HG03103 (cell line): ENCODE results near the gene FLT4.

Experiments
- ATAC-seq: cut with Tn5 transposase; IDR thresholded peaks from one replicate; pipeline ENCODE4 v1.9.1; 2021; ENCODE audit warnings: low read depth; ENCODE audit not compliant: unreplicated experiment

Gene FLT4

DNA sequence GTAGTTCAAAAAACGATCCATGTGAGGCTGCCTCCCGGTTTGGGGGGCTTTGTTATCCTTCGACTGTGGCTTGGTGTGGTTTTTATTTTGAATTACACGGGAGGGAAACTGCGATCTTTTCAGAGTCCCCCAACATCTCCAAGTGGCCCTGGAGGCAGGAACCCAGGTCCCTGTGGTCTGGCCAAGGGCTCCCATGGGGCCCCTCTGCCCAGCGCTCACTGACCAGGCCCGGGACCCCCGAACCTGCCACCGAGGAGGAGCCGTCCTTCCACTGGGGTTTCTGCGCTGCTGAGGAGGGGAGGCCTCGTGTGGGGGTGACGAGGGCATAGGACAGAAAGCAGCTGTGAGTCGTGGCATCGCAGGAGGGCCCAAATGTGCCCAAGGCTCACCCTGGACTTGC lies 40.0 kb downstream of the FLT4 start:
- no peak for ATAC-seq

DNA sequence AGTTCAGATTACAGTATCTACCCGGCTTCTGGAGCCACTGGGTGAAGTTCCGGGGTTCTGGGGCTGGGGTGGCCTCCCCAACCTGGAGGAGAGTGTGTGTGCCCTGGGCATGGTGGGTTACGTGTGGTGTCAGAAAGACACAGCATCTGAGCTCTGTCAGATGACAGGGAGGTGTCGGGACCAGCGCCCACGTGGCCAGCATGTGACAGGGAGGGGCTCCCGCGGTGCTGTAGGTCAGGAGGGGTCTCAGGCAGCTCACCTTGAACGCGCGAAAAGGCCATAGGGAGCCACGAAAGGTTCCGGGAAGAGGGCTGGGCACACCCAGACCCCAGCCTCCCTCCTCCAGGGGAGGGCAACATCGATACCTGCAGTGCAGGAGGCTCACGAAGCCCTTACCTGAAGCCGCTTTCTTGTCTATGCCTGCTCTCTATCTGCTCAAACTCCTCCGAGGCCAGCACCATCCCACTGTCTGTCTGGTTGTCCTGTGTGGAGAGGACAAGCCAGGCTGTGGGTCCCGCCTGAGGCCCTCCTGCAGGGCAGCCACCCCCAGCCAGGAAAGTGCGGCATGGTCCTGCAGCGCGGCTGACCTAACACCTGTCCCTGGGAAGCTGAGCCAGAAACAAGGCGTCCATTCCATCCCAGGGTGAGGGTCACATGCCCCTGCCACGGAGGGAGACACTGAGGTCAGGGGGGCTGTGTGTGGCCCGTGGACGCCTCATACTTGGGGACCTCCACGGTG lies 40.7 kb downstream of the FLT4 start:
- ATAC-seq = no peak

DNA sequence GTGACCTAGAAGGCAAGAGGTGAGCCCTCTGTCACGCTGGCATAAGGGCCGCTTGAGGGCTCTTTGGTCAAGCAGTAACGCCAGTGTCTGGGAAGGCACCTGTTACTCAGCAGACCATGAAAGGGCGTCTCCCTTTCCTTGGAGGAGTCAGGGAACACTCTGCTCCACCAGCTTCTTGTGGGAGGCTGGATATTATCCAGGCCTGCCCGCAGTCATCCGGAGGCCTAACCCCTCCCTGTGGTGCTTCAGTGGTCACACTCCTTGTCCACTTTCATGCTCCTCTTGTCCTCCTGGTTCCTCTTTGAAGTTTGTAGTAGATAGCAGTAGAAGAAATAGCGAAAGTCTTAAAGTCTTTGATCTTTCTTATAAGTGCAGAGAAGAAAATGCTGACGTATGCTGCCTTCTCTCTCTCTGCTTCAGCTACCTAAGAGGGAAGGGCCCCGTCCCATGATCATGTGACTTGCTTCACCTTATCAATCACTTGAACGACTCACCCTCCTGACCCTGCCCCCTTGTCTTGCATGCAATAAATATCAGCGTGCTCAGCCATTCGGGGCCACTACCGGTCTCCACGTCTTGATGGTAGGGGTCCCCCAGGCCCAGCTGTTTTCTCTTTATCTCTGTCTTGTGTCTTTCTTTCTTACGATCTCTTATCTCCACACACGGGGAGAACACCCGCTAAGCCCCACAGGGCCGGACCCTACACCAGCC lies 41.4 kb downstream of the FLT4 start:
- no peak for ATAC-seq

DNA sequence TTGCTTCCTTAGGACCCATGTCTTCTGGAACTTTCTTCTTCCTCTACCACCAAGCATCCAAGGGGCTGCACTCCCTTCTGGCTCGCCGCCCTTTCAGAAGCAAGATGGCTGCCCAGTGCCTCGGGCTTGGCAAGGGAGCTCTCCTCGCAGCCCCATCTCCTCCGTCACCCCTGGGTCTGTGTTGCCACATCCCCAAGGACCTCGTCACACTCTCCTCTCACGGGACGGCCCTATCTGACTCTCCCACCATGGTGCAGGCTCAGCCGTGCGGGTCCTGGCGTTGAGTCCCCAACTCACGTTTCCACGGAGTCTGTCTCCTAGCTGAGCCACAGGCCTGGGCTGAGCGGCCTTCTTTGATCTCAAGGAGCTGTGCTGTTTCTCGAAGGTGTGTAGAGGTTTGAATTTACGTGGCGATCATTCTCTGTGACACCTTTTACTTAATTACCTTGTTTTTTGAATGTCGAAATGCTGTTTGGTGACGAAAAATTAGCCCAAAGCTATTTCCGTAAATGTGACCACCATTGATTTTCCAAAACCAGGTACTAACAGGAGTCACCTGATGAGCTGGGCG lies 43.1 kb downstream of the FLT4 start:
- no peak for ATAC-seq

DNA sequence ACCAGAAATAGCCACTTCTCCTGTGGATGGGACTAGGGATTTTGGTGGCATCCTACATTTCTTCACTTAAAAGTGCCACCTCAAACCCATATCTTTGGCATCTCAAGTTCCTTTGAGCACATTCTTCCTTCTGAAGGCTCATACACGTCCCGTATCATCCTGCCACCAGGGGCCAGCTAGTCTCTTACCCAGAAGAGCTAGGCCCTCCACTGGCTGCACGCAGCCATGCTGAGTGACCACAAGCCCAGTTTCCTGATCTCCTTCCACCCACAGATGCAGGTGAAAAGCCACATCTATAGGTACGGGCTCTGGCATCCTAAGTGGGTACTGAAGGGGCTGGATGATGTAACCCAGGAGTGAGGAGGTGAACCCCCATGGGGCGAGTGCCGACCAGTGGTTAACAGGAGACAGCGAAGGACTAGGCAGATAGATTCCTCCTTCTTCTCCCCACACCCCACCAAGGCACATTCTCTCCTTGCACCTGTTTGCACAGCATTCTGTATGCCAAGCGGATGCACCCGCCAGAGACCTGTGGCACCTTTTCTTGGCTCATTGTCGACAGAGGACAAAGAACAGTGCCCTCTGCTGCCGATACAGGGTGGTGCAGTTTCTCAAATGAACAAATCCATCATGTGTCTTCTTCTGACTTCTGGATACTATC lies 43.7 kb downstream of the FLT4 start:
- ATAC-seq = no peak

DNA sequence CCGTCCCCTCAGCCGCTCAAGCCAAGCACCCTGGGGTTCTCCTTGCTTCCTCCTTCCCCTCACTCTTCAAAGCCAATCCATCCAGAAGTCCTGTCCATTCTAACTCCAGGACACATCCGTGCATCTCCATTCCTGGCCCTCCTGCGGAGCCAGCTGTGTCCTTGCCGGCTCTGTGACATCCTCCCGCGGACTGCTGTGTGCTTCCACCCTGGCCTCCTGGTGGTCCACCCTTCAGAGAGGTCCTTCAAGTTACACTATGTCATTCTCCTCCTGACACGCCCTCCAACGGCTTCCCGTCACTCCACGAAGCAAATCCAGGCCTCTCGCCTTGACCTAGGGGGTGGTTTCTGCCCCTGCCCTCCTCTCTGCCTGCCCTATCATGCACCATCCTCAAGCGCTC lies 45.1 kb downstream of the FLT4 start:
- ATAC-seq = no peak

DNA sequence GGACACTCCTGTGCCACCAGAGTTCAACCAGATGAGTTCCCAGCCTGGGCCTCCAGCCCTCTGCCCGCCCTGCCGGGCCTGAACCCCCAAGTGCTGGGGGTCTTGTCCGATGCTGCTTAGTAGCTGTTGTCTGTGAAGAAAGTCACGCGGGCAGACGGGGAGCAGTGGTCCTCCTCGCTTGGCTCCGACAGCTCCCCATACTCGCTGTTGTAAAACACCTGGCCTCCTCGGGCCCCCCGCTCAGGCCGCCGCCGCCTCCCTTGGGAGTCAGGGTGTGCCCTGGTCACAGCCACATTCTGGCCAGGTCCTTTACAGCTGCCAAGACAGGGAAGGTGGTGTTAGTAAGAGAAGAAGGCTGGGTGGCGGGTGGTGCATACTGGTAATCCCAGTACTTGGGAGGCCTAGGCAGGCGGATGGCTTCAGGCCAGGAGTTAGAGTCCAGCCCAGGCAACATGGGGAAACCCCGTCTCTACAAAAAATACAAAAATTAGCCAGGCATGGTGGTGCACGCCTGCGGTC lies 46.3 kb downstream of the FLT4 start:
- ATAC-seq = no peak

DNA sequence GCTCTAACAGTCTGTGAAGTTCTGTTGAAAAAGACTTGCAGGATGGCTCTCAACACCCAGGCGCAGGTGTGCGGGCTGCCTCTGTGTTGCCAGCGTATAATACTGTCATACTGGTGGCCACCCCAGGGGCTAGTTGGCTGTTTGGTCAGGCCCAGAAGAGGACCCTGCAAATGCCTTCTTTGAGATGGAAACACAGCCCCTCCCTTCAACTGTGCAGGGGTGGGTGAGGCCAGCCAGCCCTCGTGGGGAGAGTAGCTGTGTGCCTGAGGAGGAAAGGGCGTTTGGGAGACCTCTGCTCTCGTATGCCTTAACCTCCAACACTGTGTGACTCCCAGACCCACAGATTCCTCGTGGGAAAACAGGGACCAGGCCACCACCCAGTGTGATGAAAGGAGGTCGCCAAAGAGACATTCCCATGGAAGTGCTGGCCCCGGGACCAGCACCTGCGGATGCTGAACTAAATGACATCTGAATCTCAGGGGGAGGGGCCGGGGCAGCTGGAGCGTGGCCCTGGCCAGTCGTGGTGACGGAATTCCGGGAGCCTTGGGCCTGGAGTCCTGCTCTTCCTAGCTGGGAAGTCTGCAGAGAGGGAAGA lies 46.8 kb downstream of the FLT4 start:
- ATAC-seq = no peak

DNA sequence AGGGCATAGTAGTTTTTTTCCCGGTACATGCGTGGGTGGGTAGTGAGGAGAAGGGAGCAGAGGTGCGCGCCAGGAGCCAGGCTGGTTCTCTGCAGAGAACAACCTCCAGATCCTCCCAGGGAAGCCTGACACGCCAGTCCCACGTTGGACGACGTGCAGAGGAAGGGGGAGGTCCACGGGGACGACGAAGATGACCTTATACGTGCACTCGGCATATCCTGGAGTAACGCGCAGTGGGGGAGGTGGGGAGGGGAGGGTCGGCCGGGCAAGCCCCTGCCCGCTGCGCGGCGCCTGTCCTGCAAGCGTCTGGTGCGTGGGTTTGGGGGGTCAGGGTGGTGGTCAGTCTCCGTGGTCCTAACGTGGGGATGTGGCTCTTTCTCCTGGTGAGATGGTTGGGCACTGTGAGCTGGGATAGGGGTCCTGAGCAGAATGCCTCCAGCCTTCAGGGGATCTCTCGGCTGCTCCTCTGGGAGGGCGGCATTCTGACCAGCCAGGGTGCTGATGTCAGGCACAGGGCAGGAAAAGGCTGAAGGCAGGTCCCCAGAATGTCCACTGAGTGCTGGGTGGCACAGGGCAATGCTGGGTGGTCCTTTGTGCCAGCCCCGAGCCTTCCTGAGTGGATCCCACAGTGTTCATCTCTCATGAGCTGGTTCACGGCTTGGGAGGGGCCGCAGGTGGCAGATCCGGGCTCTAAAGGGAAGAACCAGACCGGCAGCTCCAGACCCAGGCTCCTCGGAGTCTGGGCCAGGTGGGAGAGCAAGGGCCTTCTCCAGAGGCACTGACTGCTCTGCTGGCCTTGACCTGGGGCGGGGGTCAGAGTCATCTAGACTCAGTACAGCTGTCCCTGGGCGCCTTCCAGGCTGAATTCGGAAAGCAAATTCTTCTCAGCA lies 47.6 kb downstream of the FLT4 start:
- ATAC-seq = no peak

DNA sequence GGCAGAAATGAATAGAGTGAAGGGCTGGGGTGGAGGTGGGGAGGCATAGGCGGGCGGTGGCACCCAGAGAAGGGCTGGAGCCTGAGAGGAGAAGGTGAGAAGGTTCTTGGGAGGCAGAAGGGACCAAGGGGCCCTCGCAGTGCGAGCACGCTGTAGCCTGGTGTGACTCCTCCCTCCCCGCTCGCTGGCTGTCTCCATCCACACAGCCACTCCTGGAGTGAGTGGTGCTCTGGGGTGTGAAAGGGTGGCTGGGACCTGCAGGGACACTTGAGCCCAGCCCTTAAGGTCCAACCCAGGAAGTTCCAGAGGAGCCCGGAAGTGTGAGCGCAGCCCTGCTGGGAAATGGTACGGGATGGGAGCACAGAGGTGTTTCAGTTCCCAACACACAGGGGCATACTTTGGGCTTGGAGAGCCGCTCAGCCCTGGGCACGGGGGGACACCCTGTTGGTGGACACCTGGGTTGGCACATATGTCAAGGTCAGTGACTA lies 48.8 kb downstream of the FLT4 start:
- ATAC-seq = no peak

DNA sequence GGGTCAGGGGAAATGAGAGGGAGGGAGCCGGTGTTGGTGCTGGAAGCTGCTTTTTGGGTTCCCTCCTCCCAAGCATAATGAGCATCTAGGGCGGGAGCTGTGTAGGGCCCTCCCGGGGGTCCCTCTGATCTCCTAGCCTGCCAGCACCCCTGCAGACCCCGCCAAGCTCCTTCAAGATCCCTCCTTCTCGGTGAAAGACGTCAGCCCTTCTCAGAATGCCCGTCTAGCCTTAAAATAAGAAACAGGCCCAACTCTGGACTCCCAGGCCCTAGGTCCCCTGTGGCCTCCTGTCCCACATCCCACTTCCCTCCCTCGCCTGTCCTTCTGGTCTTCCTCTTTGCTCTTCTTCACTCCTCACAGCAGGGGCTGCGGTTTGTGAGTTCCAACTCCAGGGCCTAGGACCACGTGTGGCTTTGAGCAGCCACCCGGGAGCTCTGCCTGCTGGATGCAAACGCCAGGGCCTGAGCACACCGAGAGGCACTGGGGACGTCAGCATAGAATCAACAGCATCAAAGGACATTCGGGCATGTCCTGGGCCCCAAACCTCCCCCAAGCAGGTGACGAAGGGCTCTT lies 49.3 kb downstream of the FLT4 start:
- ATAC-seq = no peak

DNA sequence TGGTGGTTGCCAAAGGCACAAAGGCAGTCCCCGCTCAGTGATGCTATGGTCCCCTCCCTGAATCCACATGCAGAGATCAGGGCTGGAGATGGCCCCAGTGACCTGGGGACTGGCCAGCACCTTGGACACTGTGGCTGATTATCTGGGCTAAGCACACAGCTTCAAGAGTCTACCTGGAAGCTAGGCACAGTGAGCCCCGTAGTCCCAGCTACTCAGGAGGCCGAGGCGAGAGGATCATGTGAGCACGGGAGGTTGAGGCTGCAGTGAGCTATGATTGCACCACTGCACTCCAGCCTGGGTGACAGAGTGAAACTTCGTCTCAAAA lies 49.8 kb downstream of the FLT4 start:
- ATAC-seq = no peak

DNA sequence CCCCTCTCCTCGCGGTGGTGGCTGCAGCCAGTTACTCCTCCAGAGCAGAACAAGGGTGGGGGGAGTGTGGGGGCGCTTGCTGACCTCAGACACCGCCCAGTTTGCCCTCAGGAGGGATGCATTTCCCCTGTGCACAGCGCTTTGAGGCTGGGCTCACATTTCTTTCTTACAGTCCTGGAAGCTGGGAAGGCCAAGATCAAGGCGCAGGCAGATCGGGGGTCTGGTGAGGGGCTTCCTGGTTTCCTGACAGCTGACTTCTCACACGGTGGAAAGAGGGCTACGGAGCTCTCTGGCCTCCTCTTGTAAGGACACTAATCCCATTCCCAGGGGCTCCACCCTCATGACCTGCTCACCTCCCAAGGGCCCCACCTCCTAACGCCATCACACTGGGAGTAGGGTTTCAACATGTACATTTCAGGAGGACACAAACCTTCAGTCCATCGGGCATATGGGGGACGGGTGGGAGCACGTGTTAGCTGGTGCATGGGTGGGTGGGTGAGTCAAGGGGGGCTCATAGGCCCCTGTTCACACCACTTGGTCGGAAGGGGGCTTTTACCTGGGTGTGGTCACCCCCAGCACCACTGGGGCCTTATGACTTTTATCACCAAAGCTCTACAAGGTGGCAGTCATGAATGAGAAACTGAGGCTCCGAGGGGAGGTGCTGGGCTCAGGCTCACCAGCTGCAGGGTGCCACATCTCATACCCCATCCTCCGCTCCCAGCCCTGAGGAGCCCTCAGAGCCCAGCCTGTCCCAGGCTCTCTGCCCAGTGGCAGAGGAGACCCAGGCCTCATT lies 50.4 kb downstream of the FLT4 start:
- ATAC-seq = no peak

DNA sequence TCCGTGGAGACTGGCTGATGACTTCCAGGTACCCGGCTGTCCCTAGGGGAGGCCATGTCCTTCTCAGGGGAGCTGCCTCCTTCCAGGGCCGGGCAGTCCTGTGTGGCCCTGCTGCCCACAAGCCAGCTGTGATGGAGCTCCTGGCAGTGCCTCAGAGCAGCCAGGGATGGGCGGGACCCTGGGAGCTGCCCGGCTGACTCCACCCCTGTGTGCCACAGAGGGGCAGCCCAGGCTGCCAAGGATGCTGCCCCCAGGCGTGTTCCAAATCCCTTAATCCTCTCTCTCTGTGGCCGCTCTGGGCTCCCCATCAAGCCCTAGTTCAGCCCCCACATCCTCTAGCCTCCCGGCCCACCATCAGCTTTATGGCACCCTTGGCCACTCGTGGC lies 51.1 kb downstream of the FLT4 start:
- no peak for ATAC-seq

DNA sequence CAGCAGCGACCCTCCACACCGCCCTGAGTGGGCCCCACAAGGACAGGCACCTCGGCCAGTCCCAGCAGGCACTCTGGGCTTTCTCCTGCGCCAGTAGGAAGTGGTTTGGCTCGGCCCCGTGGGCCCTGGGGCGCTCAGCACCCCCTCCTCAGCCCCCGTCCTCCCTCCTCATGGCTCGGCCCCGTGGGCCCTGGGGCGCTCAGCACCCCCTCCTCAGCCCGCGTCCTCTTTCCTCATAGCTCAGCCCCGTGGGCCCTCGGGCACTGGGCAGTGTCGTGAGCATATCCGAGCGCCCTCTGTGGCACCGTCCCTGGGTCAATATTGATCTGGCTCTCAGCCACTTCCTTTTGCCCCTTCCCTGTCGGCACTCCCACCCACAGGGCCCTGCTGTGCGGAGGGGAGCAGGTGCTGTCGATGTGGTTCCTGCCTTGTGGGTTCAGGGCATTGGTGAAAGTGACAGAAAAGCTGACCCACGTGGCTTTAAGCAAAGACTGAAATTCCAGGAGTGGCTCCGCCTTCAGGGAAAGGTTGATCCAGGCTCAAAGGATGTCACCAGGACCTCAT lies 52.6 kb downstream of the FLT4 start:
- no peak for ATAC-seq

DNA sequence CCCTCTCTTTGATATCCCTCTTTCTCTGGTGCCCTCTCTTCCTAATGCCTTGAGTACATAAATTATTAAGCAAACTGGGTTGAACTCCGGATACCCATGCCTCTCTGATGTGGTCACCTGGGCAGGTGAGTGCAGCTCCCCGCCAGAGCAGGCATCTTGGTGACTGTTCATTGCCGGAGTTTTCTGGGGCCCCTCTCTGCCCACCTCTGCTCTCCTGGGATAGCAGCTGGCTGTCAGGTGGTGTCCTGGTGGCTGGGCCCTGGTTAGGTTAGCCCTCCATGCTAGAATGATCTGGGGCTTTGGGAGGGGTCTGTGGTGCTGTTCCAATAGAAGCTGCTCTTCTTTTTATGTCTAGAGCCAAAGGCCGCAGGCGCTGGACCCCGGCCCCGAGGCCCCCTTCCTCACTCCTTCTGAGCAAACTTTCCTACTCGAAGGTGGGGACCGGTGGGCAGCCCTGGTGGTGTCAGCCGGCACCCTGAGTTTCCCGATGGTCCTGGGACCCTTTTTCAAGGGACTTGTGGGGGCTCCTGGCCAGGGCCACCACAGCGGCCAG lies 53.2 kb downstream of the FLT4 start:
- ATAC-seq = no peak

DNA sequence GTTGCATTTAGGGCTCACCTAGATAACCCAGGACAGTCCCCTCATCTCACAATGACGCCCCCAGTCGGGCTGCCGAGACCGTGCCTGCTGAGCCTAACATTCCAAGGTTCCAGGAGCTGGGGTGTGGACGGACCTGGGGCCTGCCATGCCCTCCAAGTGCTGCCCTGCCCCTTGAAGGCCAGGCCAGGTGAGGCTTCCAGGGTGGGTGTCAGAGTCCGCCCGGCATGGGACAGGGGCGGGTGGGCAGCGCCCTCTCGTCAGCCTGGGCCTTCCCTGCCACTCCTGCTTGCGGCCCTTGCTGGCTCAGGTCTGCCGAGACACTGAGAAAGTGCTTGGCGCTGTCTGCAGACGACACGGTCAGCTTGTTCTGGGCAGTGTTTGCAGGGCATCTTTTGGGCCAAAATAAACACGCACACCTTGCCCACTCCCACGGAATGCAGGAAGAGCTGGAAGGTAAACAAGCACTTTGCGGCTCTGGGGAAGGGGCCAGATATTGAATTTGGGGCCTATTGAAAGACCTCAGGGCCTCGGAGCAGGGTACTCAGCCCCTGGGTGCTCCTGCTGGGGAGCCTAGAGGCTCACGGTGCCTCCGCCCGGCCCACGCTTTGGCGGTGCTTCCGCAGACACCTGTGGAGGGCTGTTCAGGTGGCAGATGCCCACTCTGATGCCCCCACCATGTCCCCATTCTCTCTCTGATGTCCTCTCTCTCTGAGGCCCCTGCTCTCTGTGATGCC lies 53.9 kb downstream of the FLT4 start:
- ATAC-seq = no peak

DNA sequence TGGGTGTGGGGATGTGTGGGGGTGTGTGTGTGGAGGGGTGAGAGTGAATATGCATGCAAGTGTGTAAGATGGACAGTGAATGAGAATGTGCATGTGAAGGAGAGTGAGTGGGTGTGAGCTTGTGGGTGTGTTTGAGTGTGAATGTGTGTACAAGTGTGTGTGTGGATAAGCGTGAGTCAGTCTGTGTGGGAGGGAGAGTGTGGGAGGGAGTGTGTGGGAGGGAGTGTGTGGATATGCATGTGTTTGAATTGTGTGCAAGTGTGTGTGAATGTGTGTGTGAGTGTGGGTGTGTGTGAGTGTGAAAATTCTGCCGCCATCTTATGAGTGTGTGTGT lies 54.4 kb downstream of the FLT4 start:
- no peak for ATAC-seq
